H1 (cell line): ENCODE measurements around the gene PSMD5. TPM values are rescaled to one million over a fixed set of nuclear protein-coding genes. Genes with fewer than 3 reads are reported as not detected.

Experiments used
- CTCF ChIA-PET: fragments of 300-600 bp; sonication (Branson Sonifier 250); formaldehyde crosslinking; loops from one replicate; lab custom pipeline; 2021; ENCODE audit not compliant: partially characterized antibody; lab: Charles Lee
- POLR2A ChIA-PET: fragments of 300-600 bp; sonication (Branson Sonifier 250); formaldehyde crosslinking; loops from one replicate; lab custom pipeline; 2021; ENCODE audit warnings: inconsistent platforms; ENCODE audit not compliant: partially characterized antibody; lab: Charles Lee
- DNase-seq, 2 experiments: peaks; one replicate each; pipeline versions ENCODE4 v3.0.0 to v3.0.0-alpha.2; 2010 to 2022; ENCODE audit warnings: low spot score in 2 of 2, low read depth in 1 of 2, mixed read lengths in 1 of 2
- FAIRE-seq: peaks from 2 replicates; lab custom pipeline; 2011; peaks lifted over from hg19 to GRCh38; lab: Jason Lieb, UNC
- H2AFZ ChIP-seq: 2 replicates; pipeline ENCODE4 v1.8.1; 2012; ENCODE audit warnings: low read length, inconsistent platforms
- H2AK5ac ChIP-seq: 2 replicates; pipeline ENCODE4 v1.6.1; 2013; ENCODE audit warnings: low read depth, low read length
- H2BK120ac ChIP-seq: replicated peaks from 2 replicates; pipeline ENCODE3; 2013; ENCODE audit warnings: low read depth, low read length, inconsistent platforms
- H2BK12ac ChIP-seq: 2 replicates; pipeline ENCODE4 v1.6.1; 2013; ENCODE audit warnings: low read depth, low read length
- H2BK15ac ChIP-seq: 2 replicates; pipeline ENCODE4 v1.6.1; 2013; ENCODE audit warnings: low read length
- H2BK20ac ChIP-seq: 2 replicates; pipeline ENCODE4 v1.6.1; 2013; ENCODE audit warnings: low read length
- H2BK5ac ChIP-seq: 2 replicates; pipeline ENCODE4 v1.6.1; 2013; ENCODE audit warnings: low read depth, low read length
- H3K14ac ChIP-seq: 2 replicates; pipeline ENCODE4 v1.6.1; 2013; ENCODE audit warnings: inconsistent platforms; ENCODE audit not compliant: insufficient read length
- H3K18ac ChIP-seq: 2 replicates; pipeline ENCODE4 v1.6.1; 2013; ENCODE audit warnings: low read length; ENCODE audit errors: extremely low read depth
- H3K23ac ChIP-seq: 2 replicates; pipeline ENCODE4 v1.6.1; 2013; ENCODE audit warnings: inconsistent platforms; ENCODE audit not compliant: insufficient read length
- H3K23me2 ChIP-seq: 2 replicates; pipeline ENCODE4 v1.6.1; 2013; ENCODE audit warnings: low read depth, low read length
- H3K27ac ChIP-seq: 2 replicates; pipeline ENCODE4 v1.6.1; 2011; ENCODE audit warnings: low read depth, low read length, inconsistent platforms
- H3K27me3 ChIP-seq, 4 experiments: replicated peaks in 1 of 4; 1 replicate in 1 of 4; 2 replicates in 3 of 4; pipeline versions ENCODE4 v1.6.1 to v1.8.1; 2011 to 2013; ENCODE audit warnings: low read length in 3 of 4, mild to moderate bottlenecking in 3 of 4, inconsistent platforms in 2 of 4, mixed read lengths in 2 of 4, moderate library complexity in 1 of 4; ENCODE audit not compliant: control insufficient read depth in 3 of 4, insufficient read depth in 3 of 4; ENCODE audit errors: extremely low read depth in 1 of 4
- H3K36me3 ChIP-seq, 4 experiments: 2 replicates each; pipeline versions ENCODE4 v1.6.1 to v1.8.1; 2011 to 2013; ENCODE audit warnings: mild to moderate bottlenecking in 4 of 4, low read length in 3 of 4, moderate library complexity in 2 of 4, control low read depth in 1 of 4, inconsistent platforms in 1 of 4; ENCODE audit not compliant: insufficient read depth in 4 of 4, control insufficient read depth in 2 of 4
- H3K4ac ChIP-seq: replicated peaks from 2 replicates; pipeline ENCODE3; 2013; ENCODE audit warnings: low read length, low read depth, mixed read lengths, inconsistent platforms; ENCODE audit not compliant: insufficient read length
- H3K4me1 ChIP-seq, 4 experiments: replicated peaks in 1 of 4; 1 replicate in 1 of 4; 2 replicates in 3 of 4; pipeline versions ENCODE4 v1.6.1 to v1.8.1; 2011 to 2013; ENCODE audit warnings: low read length in 3 of 4, inconsistent platforms in 2 of 4, mixed read lengths in 1 of 4; ENCODE audit not compliant: insufficient read depth in 4 of 4, control insufficient read depth in 3 of 4
- H3K4me2 ChIP-seq, 2 experiments: 2 replicates each; pipeline versions ENCODE4 v1.6.1 to v1.8.1; 2011 to 2013; ENCODE audit warnings: low read depth in 2 of 2, low read length in 2 of 2, control low read depth in 1 of 2, inconsistent platforms in 1 of 2, mild to moderate bottlenecking in 1 of 2; ENCODE audit not compliant: insufficient read depth in 1 of 2
- H3K4me3 ChIP-seq, 4 experiments: fragments of 200-600, 300-600 bp in 1 of 4; sonication (generic), shearing (Covaris generic), sonication (Bioruptor Twin) in 1 of 4; 2 replicates each; pipeline versions ENCODE4 v1.5.1 to v1.8.1; 2011 to 2016; ENCODE audit warnings: low read length in 4 of 4, low read depth in 3 of 4, control low read depth in 2 of 4, inconsistent platforms in 2 of 4, mild to moderate bottlenecking in 2 of 4, mixed read lengths in 1 of 4, moderate library complexity in 1 of 4; ENCODE audit not compliant: insufficient read depth in 2 of 4; ENCODE audit errors: extremely low read depth in 1 of 4
- H3K56ac ChIP-seq: replicated peaks from 2 replicates; pipeline ENCODE3; 2013; ENCODE audit warnings: low read depth, mild to moderate bottlenecking, mixed read lengths, low read length, inconsistent platforms; ENCODE audit not compliant: insufficient read length
- H3K79me1 ChIP-seq: 2 replicates; pipeline ENCODE4 v1.6.1; 2013; ENCODE audit warnings: low read depth, low read length, control low read depth
- H3K79me2 ChIP-seq, 2 experiments: 2 replicates each; pipeline versions ENCODE4 v1.6.1 to v1.8.1; 2012 to 2013; ENCODE audit warnings: low read length in 2 of 2, mild to moderate bottlenecking in 2 of 2, inconsistent platforms in 1 of 2; ENCODE audit not compliant: insufficient read depth in 2 of 2, control insufficient read depth in 1 of 2
- H3K9ac ChIP-seq, 4 experiments: replicated peaks in 1 of 4; 1 replicate in 1 of 4; 2 replicates in 3 of 4; pipeline versions ENCODE4 v1.6.1 to v1.8.1; 2011 to 2013; ENCODE audit warnings: low read depth in 3 of 4, low read length in 3 of 4, control low read depth in 2 of 4, mild to moderate bottlenecking in 2 of 4, moderate library complexity in 2 of 4, inconsistent platforms in 1 of 4; ENCODE audit errors: extremely low read depth in 1 of 4
- H3K9me3 ChIP-seq, 2 experiments: 2 replicates each; pipeline versions ENCODE4 v1.6.1 to v1.8.1; 2012 to 2013; ENCODE audit warnings: mild to moderate bottlenecking in 2 of 2, moderate library complexity in 2 of 2, control low read depth in 1 of 2, inconsistent platforms in 1 of 2, low read depth in 1 of 2, low read length in 1 of 2, mixed read lengths in 1 of 2; ENCODE audit not compliant: insufficient read depth in 2 of 2
- H4K20me1 ChIP-seq, 2 experiments: replicated peaks in 1 of 2; 2 replicates each; pipeline versions ENCODE3 to v1.8.1; 2011 to 2013; ENCODE audit warnings: inconsistent platforms in 2 of 2, low read length in 2 of 2, mild to moderate bottlenecking in 1 of 2; ENCODE audit not compliant: insufficient read depth in 2 of 2, control insufficient read depth in 1 of 2
- H4K5ac ChIP-seq: 2 replicates; pipeline ENCODE4 v1.6.1; 2013; ENCODE audit warnings: low read length, low read depth, mixed read lengths, inconsistent platforms; ENCODE audit not compliant: insufficient read length
- H4K8ac ChIP-seq: 2 replicates; pipeline ENCODE4 v1.8.0; 2013; ENCODE audit warnings: mild to moderate bottlenecking, moderate library complexity, low read length, inconsistent platforms; ENCODE audit not compliant: insufficient read depth; ENCODE audit errors: extremely low read depth
- H4K91ac ChIP-seq: replicated peaks from 2 replicates; pipeline ENCODE3; 2013; ENCODE audit warnings: low read length, mixed read lengths, inconsistent platforms; ENCODE audit not compliant: insufficient read length
- JUN ChIP-seq: IDR thresholded peaks from 2 replicates; pipeline ENCODE4 v1.6.1; 2011; ENCODE audit warnings: low read depth, mild to moderate bottlenecking, improper control_type of control experiment, low read length
- JUND ChIP-seq: IDR thresholded peaks from 2 replicates; pipeline ENCODE4 v1.6.1; 2011; ENCODE audit warnings: mild to moderate bottlenecking, improper control_type of control experiment, low read length
- MAX ChIP-seq: IDR thresholded peaks from 2 replicates; pipeline ENCODE4 v1.6.1; 2012; ENCODE audit warnings: inconsistent platforms
- WGBS, 2 experiments: shearing (Covaris generic) in 1 of 2; methylation state at CpG; one replicate each; pipeline versions ENCODE4 v1.1.6 to v1.1.7; 2013 to 2015; ENCODE audit warnings: low lambda C conversion rate in 2 of 2, mixed read lengths in 2 of 2, inconsistent platforms in 1 of 2, low coverage in 1 of 2, missing lambda C conversion rate in 1 of 2; ENCODE audit not compliant: insufficient replicate concordance in 2 of 2, insufficient coverage in 1 of 2, insufficient read length in 1 of 2; ENCODE audit errors: extremely low coverage in 1 of 2, missing lambda C conversion rate in 1 of 2; 5-methylcytosine and 5-hydroxymethylcytosine counted together
- polyA plus RNA-seq, 7 experiments: library from polyadenylated mRNA; depleted of rRNA in 3 of 7; stranded (reverse) in 5 of 7; unstranded in 2 of 7; fragments of >200 nt in 5 of 7; fragments of 200-250 nt in 2 of 7; gene quantifications; 1 replicate in 5 of 7; 2 replicates in 1 of 7; 4 replicates in 1 of 7; pipeline versions ENCODE4 v1.2.1 to v1.2.3, GENCODE V29; 2011 to 2013; ENCODE audit warnings: missing spikeins in 2 of 7, mixed read lengths in 2 of 7
- total RNA-seq: library from RNA; stranded (reverse); fragmentation: NEBNext Ultra II Directional; extraction: Animal tissue kit (Norgen Biotek cat#: 25700); gene quantifications from 2 replicates; pipeline ENCODE4 v1.2.1, GENCODE V29; 2021

PSMD5 gene
- total and polyA plus RNA-seq, 2 of the 8 experiments (the other 6 are each of a cell fraction or from before 2014, with no cell fraction given), result 19.2 to 30.5 TPM

- Histone ChIP-seq H2BK12ac (peak within 1 kb of the TSS; percentile 99), H3K4ac (peak within 1 kb of the TSS; percentile 92), H3K14ac (peak within 1 kb of the TSS; percentile 20), H4K8ac (peak within 1 kb of the TSS; percentile 93), H2BK20ac (peak within 1 kb of the TSS; percentile 98), H2BK5ac (peak within 1 kb of the TSS; percentile 93; the same call in 1 of the 2 replicates), H2AFZ (peak within 1 kb of the TSS; percentile 12), H3K56ac (peak within 1 kb of the TSS; percentile 62), H4K5ac (peak within 1 kb of the TSS; percentile 57), H4K20me1 (no peaks in the 10 kb centered on the region), H3K79me1 (no peaks in the 10 kb centered on the region), H4K91ac (peak within 1 kb of the TSS; percentile 96), H3K23ac (peak within 1 kb of the TSS; percentile 83), H3K4me2 (peak within 1 kb of the TSS; percentile 79 to 85), H3K79me2 (no peaks in the 10 kb centered on the region), H2AK5ac (peak within 1 kb of the TSS; percentile 97), H3K23me2 (peaks cover 10% of the 10 kb centered on the region), H3K36me3 (peaks cover 0 to 3% (median 0%) of the 10 kb centered on the region in 4 experiments; a peak in 1 of 8 replicates), H3K4me3 (peak within 1 kb of the TSS; percentile 36 to 86 (median 51)), H3K9me3 (no peaks in the 10 kb centered on the region), H3K27me3 (peaks cover 0 to 4% (median 1%) of the 10 kb centered on the region in 4 experiments; a peak in 3 of 7 replicates), H2BK15ac (peak within 1 kb of the TSS; percentile 100), H3K18ac (peak within 1 kb of the TSS; percentile 93), H3K9ac (peak within 1 kb of the TSS in 3 of 4 experiments; percentile 38 to 58 (median 52); a peak in 6 of 7 replicates), H3K27ac (0 out of 2 replicates have a peak within 1 kb of the TSS, but pooled peaks have one; percentile 12), H2BK120ac (peak within 1 kb of the TSS; percentile 95), H3K4me1 (peaks cover 23 to 48% (median 35%) of the 10 kb centered on the region in 4 experiments)
- no peak for DNase-seq
- ChIA-PET CTCF (interaction anchor here (1.3 kb wide), 1 partner anchor 53 kb away, joined by 3 read pairs; no protein-coding TSS in a partner anchor), POLR2A (interaction anchor here (1.4 kb wide), 1 partner anchor 16 kb away, joined by 3 read pairs; no protein-coding TSS in a partner anchor)
- TF ChIP-seq MAX (peak; percentile 42; the same call in 1 of the 2 replicates), JUN (no peak), JUND (no peak)
- WGBS, 2 experiments, result 0% methylated on average over 2 of the region's 45 CpGs; no CpG with 5 or more reads in 1 of the 2 experiments
- FAIRE-seq, result no peak
These were observed 34.1 kb upstream of the PSMD5 start, which contains the start of gene PHF19 for GRCh38 chr9:120876842-120877240. PHF19 (minus strand) TSS chr9:120877188; CDS start chr9:120874741, 2,447 bp downstream.
